ENCODE measurements around the gene APLP2.

- TF ChIP-seq, protein P1, sequence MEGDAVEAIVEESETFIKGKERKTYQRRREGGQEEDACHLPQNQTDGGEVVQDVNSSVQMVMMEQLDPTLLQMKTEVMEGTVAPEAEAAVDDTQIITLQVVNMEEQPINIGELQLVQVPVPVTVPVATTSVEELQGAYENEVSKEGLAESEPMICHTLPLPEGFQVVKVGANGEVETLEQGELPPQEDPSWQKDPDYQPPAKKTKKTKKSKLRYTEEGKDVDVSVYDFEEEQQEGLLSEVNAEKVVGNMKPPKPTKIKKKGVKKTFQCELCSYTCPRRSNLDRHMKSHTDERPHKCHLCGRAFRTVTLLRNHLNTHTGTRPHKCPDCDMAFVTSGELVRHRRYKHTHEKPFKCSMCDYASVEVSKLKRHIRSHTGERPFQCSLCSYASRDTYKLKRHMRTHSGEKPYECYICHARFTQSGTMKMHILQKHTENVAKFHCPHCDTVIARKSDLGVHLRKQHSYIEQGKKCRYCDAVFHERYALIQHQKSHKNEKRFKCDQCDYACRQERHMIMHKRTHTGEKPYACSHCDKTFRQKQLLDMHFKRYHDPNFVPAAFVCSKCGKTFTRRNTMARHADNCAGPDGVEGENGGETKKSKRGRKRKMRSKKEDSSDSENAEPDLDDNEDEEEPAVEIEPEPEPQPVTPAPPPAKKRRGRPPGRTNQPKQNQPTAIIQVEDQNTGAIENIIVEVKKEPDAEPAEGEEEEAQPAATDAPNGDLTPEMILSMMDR (IDR thresholded peaks at IDR 0.05 in 8 of 11, conservative IDR thresholded peaks at IDR 0.05 in 3 of 11): no peak
- TF ChIP-seq POLR2AphosphoS5 (IDR thresholded peaks at IDR 0.05): no peak
Measured at GRCh38 chr11:130128626-130129025, 58.9 kb downstream of the APLP2 start.
